Measurements from ENCODE around the gene CELA1.

DNA sequence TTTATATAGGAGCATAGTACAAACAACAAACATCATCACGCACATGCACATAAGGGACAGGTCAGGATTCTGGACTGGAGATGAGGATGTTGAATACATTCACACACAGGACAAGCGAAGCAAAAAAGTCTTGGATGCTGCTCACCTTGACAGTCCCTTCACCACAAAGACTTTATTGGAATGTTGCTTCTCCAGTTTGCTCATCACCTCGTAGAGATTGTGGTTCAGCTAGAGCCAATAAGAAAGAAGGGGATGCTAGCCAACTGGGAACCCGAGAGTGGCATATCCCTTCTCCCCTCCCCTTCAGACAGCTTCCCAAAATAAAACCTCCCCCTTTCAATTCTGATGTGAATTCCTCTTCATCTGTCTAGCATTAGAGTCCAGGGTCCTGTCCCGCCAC lies 50.8 kb downstream of the CELA1 start:
- TF ChIP-seq CTCF (IDR thresholded peaks at IDR 0.05) (no peak), POLR2A (IDR thresholded peaks at IDR 0.05) (no peak)

Measured in uterus (tissue), 2 donors.